ENCODE results near the gene RANBP9.

The RANBP9 gene

GRCh38 chr6:13604135-13604534 lies 107.5 kb downstream of the RANBP9 start:
- DNase-seq (ENCODE audit: low read depth in 2 of 2) = no peak

GRCh38 chr6:13600036-13600435 lies 111.6 kb downstream of the RANBP9 start:
- no peak for DNase-seq (ENCODE audit: low read depth in 2 of 2)

- no peak for DNase-seq (ENCODE audit: low read depth in 2 of 2)
Measured at GRCh38 chr6:13597073-13597472, 114.6 kb downstream of the RANBP9 start.

- no peak for DNase-seq (ENCODE audit: low read depth in 2 of 2)
Measured at GRCh38 chr6:13593720-13594119, 117.9 kb downstream of the RANBP9 start.

GRCh38 chr6:13593103-13593502 lies 118.5 kb downstream of the RANBP9 start:
- DNase-seq (ENCODE audit: low read depth in 2 of 2) = no peak

- no peak for DNase-seq (ENCODE audit: low read depth in 2 of 2)
Measured at GRCh38 chr6:13591205-13591921, 120.3 kb downstream of the RANBP9 start.

- DNase-seq (ENCODE audit: low read depth in 2 of 2) = no peak
Measured at GRCh38 chr6:13590574-13591153, 121.0 kb downstream of the RANBP9 start.

GRCh38 chr6:13589801-13590200 lies 121.8 kb downstream of the RANBP9 start:
- DNase-seq (ENCODE audit: low read depth in 2 of 2) = no peak

GRCh38 chr6:13586603-13587542 lies 124.8 kb downstream of the RANBP9 start:
- DNase-seq (ENCODE audit: low read depth in 2 of 2) = peak in 1 of 2 experiments; percentile 5

- no peak for DNase-seq (ENCODE audit: low read depth in 2 of 2)
Measured at GRCh38 chr6:13581700-13582229, 129.9 kb downstream of the RANBP9 start.

GRCh38 chr6:13579911-13580310 lies 131.7 kb downstream of the RANBP9 start:
- no peak for DNase-seq (ENCODE audit: low read depth in 2 of 2)

- no peak for DNase-seq (ENCODE audit: low read depth in 2 of 2)
Measured at GRCh38 chr6:13577926-13578325, 133.7 kb downstream of the RANBP9 start.

- no peak for DNase-seq (ENCODE audit: low read depth in 2 of 2)
Measured at GRCh38 chr6:13576017-13576416, 135.6 kb downstream of the RANBP9 start.

GRCh38 chr6:13575377-13575775 lies 136.3 kb downstream of the RANBP9 start:
- DNase-seq (ENCODE audit: low read depth in 2 of 2) = peak in 1 of 2 experiments; percentile 22

- peak; percentile 51 to 54 for DNase-seq (ENCODE audit: low read depth in 2 of 2)
Measured at GRCh38 chr6:13574571-13575376, 136.9 kb downstream of the RANBP9 start, which contains the start of gene SIRT5. Gene SIRT5, plus strand, starts transcription at chr6:13574601. Its CDS starts 9,510 bp downstream, at chr6:13584111.

GRCh38 chr6:13574149-13574570 lies 137.5 kb downstream of the RANBP9 start:
- peak; percentile 81 for DNase-seq (ENCODE audit: low read depth in 2 of 2)

GRCh38 chr6:13573669-13574110 lies 137.9 kb downstream of the RANBP9 start:
- DNase-seq (ENCODE audit: low read depth in 2 of 2) = no peak

- DNase-seq (ENCODE audit: low read depth in 2 of 2) = no peak
Measured at GRCh38 chr6:13572951-13573654, 138.5 kb downstream of the RANBP9 start.

- no peak for DNase-seq (ENCODE audit: low read depth in 2 of 2)
Measured at GRCh38 chr6:13572240-13572639, 139.4 kb downstream of the RANBP9 start.
